Left ventricle myocardium superior (tissue), 1 donor: Measurements from ENCODE around the gene GABBR2. TPM values are rescaled to one million over a fixed set of nuclear protein-coding genes. Genes with fewer than 3 reads are reported as not detected.

Experiments
- ATAC-seq: fragments of 200-7000 bp; cut with Tn5 transposase; one replicate; pipeline ENCODE4 v1.9.1; 2020; ENCODE audit warnings: mild to moderate bottlenecking, moderate library complexity
- DNase-seq: peaks from one replicate; pipeline ENCODE4 v3.0.0-alpha.2; 2020
- intact Hi-C: fragments of 100-400 bp; cut with micrococcal nuclease; formaldehyde crosslinking; loops from one replicate; pipeline ENCODE4 v1.11.0; 2022
- total RNA-seq: library from RNA; stranded (reverse); fragmentation: NEBNext Ultra II Directional; extraction: Animal tissue kit (Norgen Biotek cat#: 25700); gene quantifications from one replicate; pipeline ENCODE4 v1.2.1, GENCODE V29; 2021
- donor health status: DM: no; HTN: yes; CAD: no; lungs with severe emphysema.

GABBR2 gene
- total RNA-seq, 1 donor from 2014 or later, result 0.62 TPM

- intact Hi-C loops, result no loop called here
- no peak for DNase-seq
- no peak for ATAC-seq
These were observed 65.9 kb downstream of the GABBR2 start for GRCh38 chr9:98642661-98643312.

- intact Hi-C loops, result no loop called here
- ATAC-seq (no peak), DNase-seq (no peak)
These were observed 67.0 kb downstream of the GABBR2 start for GRCh38 chr9:98641695-98642094.

- ATAC-seq, result no peak
- intact Hi-C loops, result no loop called here
- no peak for DNase-seq
These were observed 68.3 kb downstream of the GABBR2 start for GRCh38 chr9:98640394-98640793.

GRCh38 chr9:98639133-98639532, 69.6 kb downstream of the GABBR2 start:
- intact Hi-C loops, result no loop called here
- DNase-seq (no peak), ATAC-seq (no peak)

GRCh38 chr9:98637381-98637780, 71.4 kb downstream of the GABBR2 start:
- ATAC-seq (no peak), DNase-seq (no peak)
- intact Hi-C loops, result no loop called here

GRCh38 chr9:98635374-98635773, 73.4 kb downstream of the GABBR2 start:
- ATAC-seq (no peak), DNase-seq (no peak)
- intact Hi-C loops, result no loop called here

- DNase-seq (no peak), ATAC-seq (no peak)
- intact Hi-C loops, result no loop called here
These were observed 73.9 kb downstream of the GABBR2 start for GRCh38 chr9:98634685-98635336.

GRCh38 chr9:98632839-98633238, 75.9 kb downstream of the GABBR2 start:
- ATAC-seq (no peak), DNase-seq (no peak)
- intact Hi-C loops, result no loop called here

- intact Hi-C loops, result no loop called here
- DNase-seq (no peak), ATAC-seq (no peak)
These were observed 81.4 kb downstream of the GABBR2 start for GRCh38 chr9:98627296-98627695.

- ATAC-seq, result no peak
- intact Hi-C loops, result no loop called here
- DNase-seq, result no peak
These were observed 83.0 kb downstream of the GABBR2 start for GRCh38 chr9:98625728-98626127.

GRCh38 chr9:98619788-98620187, 88.9 kb downstream of the GABBR2 start:
- intact Hi-C loops, result no loop called here
- no peak for DNase-seq
- ATAC-seq, result no peak

- ATAC-seq (no peak), DNase-seq (no peak)
- intact Hi-C loops, result no loop called here
These were observed 93.1 kb downstream of the GABBR2 start for GRCh38 chr9:98615633-98616032.

- DNase-seq, result no peak
- intact Hi-C loops, result no loop called here
- no peak for ATAC-seq
These were observed 93.8 kb downstream of the GABBR2 start for GRCh38 chr9:98614941-98615340.

GRCh38 chr9:98612061-98612752, 96.5 kb downstream of the GABBR2 start:
- no peak for DNase-seq
- no peak for ATAC-seq
- intact Hi-C loops, result no loop called here

GRCh38 chr9:98611319-98611718, 97.4 kb downstream of the GABBR2 start:
- intact Hi-C loops, result no loop called here
- no peak for DNase-seq
- ATAC-seq, result no peak

GRCh38 chr9:98610711-98611110, 98.0 kb downstream of the GABBR2 start:
- DNase-seq, result no peak

GRCh38 chr9:98610211-98610610, 98.5 kb downstream of the GABBR2 start:
- DNase-seq (no peak), ATAC-seq (no peak)
- intact Hi-C loops, result no loop called here

More at GRCh38 chr9:98610711-98611110, 98.0 kb downstream of the GABBR2 start:
- ATAC-seq, result no peak
- intact Hi-C loops, result no loop called here

GRCh38 chr9:98609646-98610045, 99.1 kb downstream of the GABBR2 start:
- DNase-seq (no peak), ATAC-seq (no peak)
- intact Hi-C loops, result no loop called here

GRCh38 chr9:98607787-98608186, 100.9 kb downstream of the GABBR2 start:
- no peak for DNase-seq
- no peak for ATAC-seq
- intact Hi-C loops, result no loop called here

GRCh38 chr9:98607152-98607551, 101.6 kb downstream of the GABBR2 start:
- intact Hi-C loops, result no loop called here
- DNase-seq, result no peak
- no peak for ATAC-seq

GRCh38 chr9:98606730-98607129, 102.0 kb downstream of the GABBR2 start:
- intact Hi-C loops, result no loop called here
- no peak for DNase-seq
- ATAC-seq, result no peak
